ENCODE results near the gene YIF1B.

The YIF1B gene

GRCh38 chr19:38291855-38292254, 23.9 kb downstream of the YIF1B start:
- DNase-seq (ENCODE audit: low read depth): no peak
- H3K4me3 ChIP-seq (ENCODE audit: low read depth, low read length): no peak overlapping the region; the same call in none of the 2 replicates

DNA sequence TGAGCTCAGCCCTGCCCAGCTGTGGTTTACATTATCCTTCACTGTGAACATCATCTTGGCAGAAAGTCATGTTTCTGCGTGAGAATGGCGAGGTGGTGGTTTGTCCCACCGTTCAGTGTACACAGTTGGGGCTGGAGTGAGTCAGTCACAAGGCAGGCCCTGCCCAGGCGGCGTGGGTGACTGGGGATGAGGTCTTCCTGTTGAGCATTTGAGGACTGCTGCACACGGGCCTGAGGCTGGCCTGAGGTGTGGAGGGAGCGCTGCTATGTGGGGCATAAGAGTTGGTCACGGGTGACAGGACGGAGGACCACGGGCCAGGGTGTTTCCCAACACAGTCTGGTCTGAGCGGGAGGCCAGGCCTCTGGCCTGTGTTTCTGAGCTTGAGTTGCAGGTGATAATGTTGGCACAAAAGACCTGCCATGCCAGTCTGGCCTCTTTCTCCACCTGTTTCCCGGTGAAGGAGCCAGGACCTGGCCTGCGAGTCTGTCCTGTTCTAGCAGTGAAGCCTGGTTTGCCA, 25.1 kb downstream of the YIF1B start:
- no peak for TF ChIP-seq CTCF (IDR thresholded peaks at IDR 0.05; ENCODE audit: control insufficient read depth, extremely low read depth, insufficient read depth)
- H3K4me3 ChIP-seq (ENCODE audit: low read depth, low read length): peak overlapping the region; percentile 26
- peak; percentile 97 for DNase-seq (ENCODE audit: low read depth)

More at GRCh38 chr19:38291855-38292254, 23.9 kb downstream of the YIF1B start:
- TF ChIP-seq CTCF (IDR thresholded peaks at IDR 0.05; ENCODE audit: control insufficient read depth, extremely low read depth, insufficient read depth): peak; percentile 30; the same call in 1 of the 2 replicates

DNA sequence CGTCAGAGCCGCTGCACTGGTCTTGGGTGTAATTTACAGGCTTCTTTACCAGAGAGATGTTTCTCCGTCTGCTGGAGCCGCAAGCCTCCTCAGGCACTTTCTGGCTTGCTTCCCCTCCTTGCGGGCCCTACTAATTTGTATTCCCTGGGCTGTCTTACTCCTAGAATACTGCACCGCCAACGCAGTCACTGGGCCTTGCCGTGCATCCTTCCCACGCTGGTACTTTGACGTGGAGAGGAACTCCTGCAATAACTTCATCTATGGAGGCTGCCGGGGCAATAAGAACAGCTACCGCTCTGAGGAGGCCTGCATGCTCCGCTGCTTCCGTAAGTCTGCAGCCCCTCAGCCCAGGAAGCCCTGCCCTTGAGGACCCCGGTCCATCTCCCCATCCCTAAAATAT, 25.8 kb downstream of the YIF1B start:
- no peak for DNase-seq (ENCODE audit: low read depth)
- no peak for TF ChIP-seq CTCF (IDR thresholded peaks at IDR 0.05; ENCODE audit: control insufficient read depth, extremely low read depth, insufficient read depth)

DNA sequence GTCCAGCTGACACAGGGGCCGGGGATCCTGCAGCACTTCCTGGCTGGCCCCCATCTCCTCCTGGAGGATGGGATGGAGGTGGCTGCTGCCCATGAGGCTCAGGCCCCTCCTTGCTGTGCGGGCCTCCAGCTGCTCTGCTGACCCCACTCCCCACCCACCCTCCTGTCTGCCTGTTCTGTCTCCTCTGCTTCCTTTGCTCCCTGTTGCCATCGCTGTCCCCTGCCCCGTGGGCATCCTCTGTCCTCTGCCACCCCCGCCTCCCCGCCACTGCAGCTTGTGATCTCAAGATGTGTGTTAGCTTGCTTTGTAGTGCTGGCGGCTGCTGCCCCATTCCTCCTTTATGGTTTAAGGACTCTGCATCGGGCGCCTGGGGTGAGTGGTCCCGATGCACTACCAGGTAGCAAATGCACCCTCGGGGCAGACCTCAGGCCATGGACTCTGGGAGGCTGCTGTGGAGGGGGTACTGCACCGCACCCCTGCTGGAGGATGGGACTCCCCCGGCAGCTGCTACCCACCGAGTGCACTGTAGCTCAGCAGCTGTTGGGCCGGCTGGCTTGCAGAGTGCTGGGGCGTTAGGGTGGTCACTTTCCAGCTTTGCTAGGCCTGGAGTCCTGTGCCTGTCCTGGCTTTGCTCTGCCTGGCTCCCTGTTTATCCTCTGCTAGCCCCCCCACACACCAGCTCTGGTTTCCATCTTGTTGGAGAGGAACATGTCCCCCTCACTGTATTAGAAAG, 27.5 kb downstream of the YIF1B start:
- H3K4me3 ChIP-seq (ENCODE audit: low read depth, low read length): no peak overlapping the region
- no peak for DNase-seq (ENCODE audit: low read depth)
- no peak for TF ChIP-seq CTCF (IDR thresholded peaks at IDR 0.05; ENCODE audit: control insufficient read depth, extremely low read depth, insufficient read depth)

More for the DNA sequence above, 25.8 kb downstream of the YIF1B start:
- H3K4me3 ChIP-seq (ENCODE audit: low read depth, low read length): no peak overlapping the region

- TF ChIP-seq CTCF (IDR thresholded peaks at IDR 0.05; ENCODE audit: control insufficient read depth, extremely low read depth, insufficient read depth): no peak
- no peak overlapping the region for H3K4me3 ChIP-seq (ENCODE audit: low read depth, low read length)
- DNase-seq (ENCODE audit: low read depth): no peak
These were observed 28.1 kb downstream of the YIF1B start for GRCh38 chr19:38287604-38288003.

GRCh38 chr19:38285567-38285966, 30.2 kb downstream of the YIF1B start:
- H3K4me3 ChIP-seq (ENCODE audit: low read depth, low read length): no peak overlapping the region
- no peak for TF ChIP-seq CTCF (IDR thresholded peaks at IDR 0.05; ENCODE audit: control insufficient read depth, extremely low read depth, insufficient read depth)
- DNase-seq (ENCODE audit: low read depth): no peak
